GM18868 (cell line): Measurements from ENCODE around the gene FAM120B.
"Not testable (repeated sequence)": the region's sequence is repeated elsewhere in the genome, so short reads cannot be mapped to it uniquely, and the experiment has no call there.

ENCODE experiments used
- ATAC-seq: cut with Tn5 transposase; IDR thresholded peaks from one replicate; pipeline ENCODE4 v1.9.1; 2021; ENCODE audit warnings: mild to moderate bottlenecking, moderate library complexity; ENCODE audit not compliant: unreplicated experiment

FAM120B gene

GRCh38 chr6:170378502-170378901, 71.9 kb downstream of the FAM120B start:
- ATAC-seq, result no peak

- no peak for ATAC-seq
Measured at GRCh38 chr6:170381562-170381961, 75.0 kb downstream of the FAM120B start.

DNA sequence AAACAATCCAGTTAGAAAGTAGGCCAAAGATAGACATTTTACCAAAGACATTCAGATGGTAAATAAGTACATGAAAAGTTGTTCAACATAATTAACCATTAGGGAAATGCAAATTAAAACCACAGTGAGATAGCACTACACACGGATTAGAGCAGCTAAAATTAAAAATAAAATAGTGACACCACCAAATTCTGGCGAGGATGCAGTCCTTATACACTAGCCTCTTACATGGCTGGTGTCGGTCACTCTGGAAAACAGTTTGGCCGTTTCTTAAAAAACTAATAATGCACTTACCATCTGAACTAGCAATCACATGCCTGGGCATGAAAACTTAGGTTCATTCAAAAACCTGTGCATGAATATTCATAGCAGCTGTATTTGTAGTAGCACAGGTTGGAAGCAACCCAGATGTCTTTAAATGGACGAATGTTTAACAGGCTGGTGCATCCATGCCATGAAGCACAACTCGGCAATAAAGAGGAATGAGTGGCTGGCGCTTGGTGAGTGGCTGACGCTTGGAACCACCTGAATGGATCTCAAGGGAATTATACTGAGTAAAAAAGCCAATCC, 77.0 kb downstream of the FAM120B start:
- no peak for ATAC-seq

DNA sequence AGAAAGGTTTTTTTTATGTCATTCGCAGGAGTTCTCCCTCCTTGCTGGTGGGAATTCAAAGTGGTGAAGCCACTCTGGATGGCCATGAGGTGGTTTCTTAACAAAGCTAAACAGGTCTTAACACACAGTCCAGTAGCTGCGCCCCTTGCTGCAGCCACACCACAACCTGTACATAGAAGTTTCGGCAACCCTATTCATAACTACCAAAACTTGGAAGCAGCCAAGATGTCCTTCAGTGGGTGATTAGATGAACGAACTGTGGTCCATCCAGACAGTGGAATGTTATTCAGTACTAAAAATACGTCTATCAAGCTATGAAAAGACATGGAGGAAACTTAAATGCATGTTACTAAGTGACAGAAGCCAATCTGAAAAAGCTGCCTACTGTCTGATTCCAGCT, 78.9 kb downstream of the FAM120B start:
- no peak for ATAC-seq

GRCh38 chr6:170388113-170388512, 81.6 kb downstream of the FAM120B start:
- no peak for ATAC-seq

GRCh38 chr6:170393033-170393432, 86.5 kb downstream of the FAM120B start:
- no peak for ATAC-seq

DNA sequence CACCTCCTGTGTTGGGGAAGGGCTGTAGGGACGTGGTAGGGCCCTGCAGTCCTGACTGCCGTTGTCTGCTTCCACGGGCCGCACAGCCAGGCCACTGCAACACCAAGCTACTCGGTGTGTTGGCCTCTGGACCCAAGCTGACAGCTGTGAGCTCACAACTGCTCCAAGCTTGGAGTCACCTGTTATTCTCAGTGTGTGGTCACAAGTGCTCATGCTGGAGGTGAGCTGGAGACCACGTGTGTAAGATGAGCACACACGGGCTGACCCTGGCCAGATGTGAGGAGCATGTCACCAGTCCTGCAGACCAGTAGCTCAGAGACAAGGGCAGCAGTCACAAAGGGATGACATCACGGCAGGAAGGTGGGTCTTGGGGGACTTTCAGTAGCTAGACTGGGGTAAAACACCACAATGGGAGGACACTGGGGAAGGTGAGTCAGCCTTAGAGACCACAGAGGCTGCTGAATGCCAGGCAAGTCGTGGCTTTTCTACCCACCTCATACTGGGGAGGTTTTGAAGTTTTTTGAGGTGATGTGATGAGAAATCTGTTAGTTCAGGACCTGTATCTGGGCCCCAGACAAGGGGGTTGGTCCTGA, 87.3 kb downstream of the FAM120B start:
- no peak for ATAC-seq

DNA sequence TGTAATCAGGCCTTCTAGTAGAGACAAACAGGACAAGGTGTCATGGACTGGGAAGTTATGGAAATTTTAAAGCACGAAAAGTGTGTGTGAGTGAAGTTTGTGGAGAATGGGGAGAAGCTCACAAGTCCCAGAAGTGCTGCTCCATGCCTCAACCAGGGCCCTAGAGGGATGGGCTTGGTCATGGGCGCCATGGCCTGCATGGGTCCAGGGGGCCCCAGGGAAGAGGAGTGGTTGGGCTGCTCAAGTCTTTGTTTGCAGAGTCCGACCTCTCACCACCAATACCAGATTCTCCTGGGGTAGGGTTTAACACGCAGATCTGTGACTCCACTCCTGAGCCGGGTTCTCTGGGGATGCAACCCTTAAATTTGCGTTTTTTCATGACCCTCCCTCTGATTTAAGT, 88.4 kb downstream of the FAM120B start:
- no peak for ATAC-seq

DNA sequence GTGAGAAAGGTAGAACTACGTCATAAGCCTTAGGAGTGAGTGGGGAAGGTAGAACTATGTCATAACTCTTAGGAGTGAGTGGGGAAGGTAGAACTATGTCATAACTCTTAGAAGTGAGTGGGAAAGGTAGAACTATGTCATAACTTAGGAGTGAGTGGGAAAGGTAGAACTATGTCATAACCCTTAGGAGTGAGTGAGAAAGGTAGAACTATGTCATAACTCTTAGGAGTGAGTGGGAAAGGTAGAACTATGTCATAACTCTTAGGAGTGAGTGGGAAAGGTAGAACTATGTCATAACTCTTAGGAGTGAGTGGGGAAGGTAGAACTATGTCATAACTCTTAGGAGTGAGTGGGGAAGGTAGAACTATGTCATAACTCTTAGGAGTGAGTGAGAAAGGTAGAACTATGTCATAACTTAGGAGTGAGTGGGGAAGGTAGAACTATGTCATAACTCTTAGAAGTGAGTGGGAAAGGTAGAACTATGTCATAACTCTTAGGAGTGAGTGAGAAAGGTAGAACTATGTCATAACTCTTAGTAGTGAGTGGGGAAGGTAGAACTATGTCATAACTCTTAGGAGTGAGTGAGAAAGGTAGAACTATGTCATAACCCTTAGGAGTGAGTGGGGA, 92.3 kb downstream of the FAM120B start:
- ATAC-seq, result not testable (repeated sequence)

DNA sequence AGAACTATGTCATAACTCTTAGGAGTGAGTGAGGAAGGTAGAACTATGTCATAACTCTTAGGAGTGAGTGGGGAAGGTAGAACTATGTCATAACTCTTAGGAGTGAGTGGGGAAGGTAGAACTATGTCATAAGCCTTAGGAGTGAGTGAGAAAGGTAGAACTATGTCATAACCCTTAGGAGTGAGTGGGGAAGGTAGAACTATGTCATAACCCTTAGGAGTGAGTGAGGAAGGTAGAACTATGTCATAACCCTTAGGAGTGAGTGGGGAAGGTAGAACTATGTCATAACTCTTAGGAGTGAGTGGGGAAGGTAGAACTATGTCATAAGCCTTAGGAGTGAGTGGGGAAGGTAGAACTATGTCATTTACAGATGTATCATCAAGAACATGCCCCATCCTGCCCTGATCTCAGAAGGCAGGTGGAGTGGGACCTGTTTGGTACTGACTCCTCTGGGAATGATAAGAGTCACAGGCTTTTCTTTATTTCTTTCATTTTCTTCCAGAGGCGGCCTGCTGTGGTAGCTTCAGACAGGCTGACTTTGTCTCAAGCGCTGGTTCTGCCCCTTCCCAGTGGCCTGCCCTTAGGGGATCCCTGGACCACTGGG, 93.5 kb downstream of the FAM120B start:
- ATAC-seq, result not testable (repeated sequence)

DNA sequence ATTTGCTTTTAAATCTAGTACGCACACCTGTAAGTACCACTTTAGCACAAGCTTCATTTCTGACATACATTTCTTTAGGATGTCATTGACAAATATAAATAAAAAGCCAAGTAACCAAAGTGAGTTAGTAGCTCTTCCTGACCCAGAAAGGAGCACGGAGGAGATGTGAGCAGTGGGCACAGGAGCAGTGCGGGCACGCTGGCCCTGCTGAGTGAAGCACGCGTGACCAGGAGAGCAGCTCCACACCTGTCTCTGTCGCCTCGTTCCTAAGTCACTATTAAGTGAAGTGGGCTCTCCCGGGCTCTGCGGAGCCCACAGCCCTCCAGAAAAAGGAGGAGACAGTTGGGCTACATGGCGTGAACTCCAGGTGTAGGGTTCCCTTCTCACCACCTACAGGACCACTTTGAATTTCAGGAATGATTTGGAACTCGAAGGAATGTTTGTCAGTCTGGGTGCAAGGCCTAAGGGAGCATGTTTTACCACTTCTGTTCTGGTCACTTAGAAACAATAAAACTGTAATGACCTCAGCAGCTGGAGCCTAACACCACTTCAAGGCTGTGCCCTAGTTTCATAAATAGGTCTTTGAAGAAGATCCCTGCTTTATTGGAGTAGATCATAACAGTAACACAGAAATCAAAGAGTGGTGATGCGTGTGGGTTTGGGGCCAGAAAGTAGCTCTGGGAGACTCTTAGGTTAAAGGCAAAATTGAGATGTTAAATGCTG, 95.9 kb downstream of the FAM120B start:
- no peak for ATAC-seq

GRCh38 chr6:170403451-170403850, 96.9 kb downstream of the FAM120B start:
- no peak for ATAC-seq

DNA sequence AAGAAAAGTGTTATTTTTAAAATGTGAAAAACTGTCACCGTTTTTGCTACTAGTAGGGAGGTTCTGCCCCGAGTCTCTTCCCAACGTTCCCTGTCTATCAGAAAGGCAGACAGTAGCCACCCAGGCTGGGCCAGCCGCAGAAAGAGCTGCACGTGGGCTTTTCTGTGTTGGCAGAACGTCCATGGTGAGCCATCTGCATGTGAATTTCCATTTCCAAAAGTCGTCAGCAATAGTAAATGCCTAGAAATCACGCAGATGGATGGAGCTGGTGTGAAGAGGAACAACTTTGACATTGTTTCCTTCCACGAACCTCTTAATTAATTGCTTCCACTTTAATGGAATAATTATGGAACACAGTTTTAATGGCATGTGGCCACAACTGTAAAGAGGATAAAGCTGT, 97.5 kb downstream of the FAM120B start:
- ATAC-seq, result no peak

DNA sequence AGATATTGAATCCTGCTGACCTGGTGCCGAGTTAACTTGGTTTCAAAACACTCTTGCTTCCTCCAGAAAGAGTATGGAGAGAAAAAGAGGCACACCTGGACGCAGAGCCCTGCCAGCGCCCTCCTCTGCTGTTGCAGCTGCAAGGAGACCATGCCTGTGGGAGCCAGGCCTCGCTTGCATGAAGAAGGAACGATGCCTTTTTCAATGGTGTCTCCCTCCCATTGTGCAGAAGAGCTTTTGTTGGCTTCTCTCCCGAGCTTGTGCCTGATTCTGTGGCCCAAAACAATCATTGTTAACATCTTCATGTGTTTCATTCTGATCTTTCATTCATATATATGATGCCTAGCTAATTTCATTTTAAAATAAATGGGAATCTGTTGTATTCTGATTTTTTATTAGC, 98.1 kb downstream of the FAM120B start:
- no peak for ATAC-seq

GRCh38 chr6:170405311-170405975, 98.9 kb downstream of the FAM120B start:
- ATAC-seq, result no peak

GRCh38 chr6:170407200-170407599, 100.6 kb downstream of the FAM120B start:
- no peak for ATAC-seq

- no peak for ATAC-seq
Measured at GRCh38 chr6:170407932-170408331, 101.4 kb downstream of the FAM120B start.

- ATAC-seq, result not testable (repeated sequence)
Measured at GRCh38 chr6:170409746-170410145, 103.2 kb downstream of the FAM120B start.

DNA sequence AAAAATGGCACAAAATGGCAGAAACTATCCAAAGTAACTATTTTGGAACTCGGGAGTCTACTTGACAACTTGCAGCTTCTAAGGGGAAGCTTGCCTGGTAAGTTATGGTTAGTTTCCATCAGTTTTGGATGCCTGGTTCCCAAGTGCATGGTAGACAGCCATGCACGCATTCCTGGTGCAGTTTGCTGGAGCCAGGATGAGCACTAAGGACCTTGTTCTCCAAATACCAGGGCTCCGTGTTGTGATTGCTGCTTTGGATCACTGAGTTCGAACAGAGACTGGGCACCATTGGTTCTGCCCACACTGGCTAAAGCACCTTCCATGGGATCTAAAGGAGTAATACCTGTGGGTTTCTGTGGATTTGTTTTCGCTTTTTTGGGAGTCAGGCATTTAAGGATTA, 103.7 kb downstream of the FAM120B start:
- ATAC-seq, result no peak

GRCh38 chr6:170415318-170415717, 108.8 kb downstream of the FAM120B start:
- no peak for ATAC-seq

- ATAC-seq, result no peak
Measured at GRCh38 chr6:170416303-170416702, 109.7 kb downstream of the FAM120B start.
